WI38 (cell line): Measurements from ENCODE around the gene ARHGEF11.

ENCODE experiments used
- H3K4me3 ChIP-seq: 2 replicates; pipeline ENCODE4 v1.5.1; 2011; ENCODE audit warnings: low read depth, mild to moderate bottlenecking, control low read depth, low read length
- CTCF ChIP-seq: IDR thresholded peaks from 2 replicates; pipeline ENCODE4 v1.5.1; 2012; ENCODE audit warnings: low read depth, mild to moderate bottlenecking, control low read depth, low read length

The ARHGEF11 gene

GRCh38 chr1:156994277-156994676, 51.3 kb downstream of the ARHGEF11 start:
- no peak for TF ChIP-seq CTCF
- no peak overlapping the region for H3K4me3 ChIP-seq

GRCh38 chr1:156993426-156994147, 52.0 kb downstream of the ARHGEF11 start:
- no peak overlapping the region for H3K4me3 ChIP-seq
- no peak for TF ChIP-seq CTCF

GRCh38 chr1:156992215-156992614, 53.3 kb downstream of the ARHGEF11 start:
- TF ChIP-seq CTCF = no peak
- H3K4me3 ChIP-seq = no peak overlapping the region

- TF ChIP-seq CTCF = no peak
- H3K4me3 ChIP-seq = no peak overlapping the region
Observed at GRCh38 chr1:156987715-156988114, 57.8 kb downstream of the ARHGEF11 start.

- no peak for TF ChIP-seq CTCF
Observed at GRCh38 chr1:156980551-156980950, 65.0 kb downstream of the ARHGEF11 start.

GRCh38 chr1:156975084-156975483, 70.5 kb downstream of the ARHGEF11 start:
- TF ChIP-seq CTCF = no peak
- no peak overlapping the region for H3K4me3 ChIP-seq

More at GRCh38 chr1:156980551-156980950, 65.0 kb downstream of the ARHGEF11 start:
- no peak overlapping the region for H3K4me3 ChIP-seq

- no peak for TF ChIP-seq CTCF
- no peak overlapping the region for H3K4me3 ChIP-seq
Observed at GRCh38 chr1:156973417-156973816, 72.1 kb downstream of the ARHGEF11 start.
